K562 (cell line): Measurements from ENCODE around the gene ATP5PO. TPM values are rescaled to one million over a fixed set of nuclear protein-coding genes. Genes with fewer than 3 reads are reported as not detected.

Experiments
- ATAC-seq: fragments of 200-7000 bp; cut with Tn5 transposase; 3 replicates; pipeline ENCODE4 v1.9.1; 2020; ENCODE audit warnings: moderate library complexity
- BruUV-seq: library from RNA; stranded (reverse); fragments of 400-500 nt; replicated peaks from 2 replicates; lab custom pipeline; 2021; lab: Mats Ljungman, UMichigan
- CTCF ChIA-PET: fragments of 300-600 bp; formaldehyde crosslinking; extraction: SDS; loops from one replicate; lab custom pipeline; 2021; ENCODE audit warnings: low intra/inter-chr PET ratio; lab: Yijun Ruan, JAX
- POLR2A ChIA-PET: fragments of 300-600, 350-650 bp; sonication (Branson Sonifier 250); formaldehyde crosslinking; extraction: SDS; loops from one replicate; lab custom pipeline; 2021; ENCODE audit warnings: antibody characterized with exemption, inconsistent platforms; lab: Yijun Ruan, JAX
- DNase-seq, 4 experiments: peaks; one replicate each; pipeline versions ENCODE4 v3.0.0 to v3.0.0-alpha.2; 2011 to 2018; ENCODE audit warnings: low spot score in 3 of 4, mixed read lengths in 3 of 4; ENCODE audit errors: extremely low read depth in 1 of 4
- FAIRE-seq: peaks from 2 replicates; lab custom pipeline; 2011; peaks lifted over from hg19 to GRCh38; lab: Jason Lieb, UNC
- H2AFZ ChIP-seq: 2 replicates; pipeline ENCODE4 v1.6.0; 2011; ENCODE audit warnings: low read depth, low read length, control low read depth, inconsistent platforms
- H3K27ac ChIP-seq: fragments of 200-600 bp; 3 replicates; pipeline ENCODE4 v1.8.0; 2011; ENCODE audit warnings: low read depth, mild to moderate bottlenecking, control low read depth, inconsistent platforms, low read length, moderate library complexity, mixed read lengths; ENCODE audit errors: extremely low read depth
- H3K27me3 ChIP-seq, 2 experiments: fragments of 300-600 bp in 1 of 2; 2 replicates in 1 of 2; 3 replicates in 1 of 2; pipeline versions ENCODE4 v1.6.0 to v1.8.0; 2011; ENCODE audit warnings: inconsistent platforms in 2 of 2, low read length in 2 of 2, mild to moderate bottlenecking in 1 of 2, mixed read lengths in 1 of 2, moderate library complexity in 1 of 2; ENCODE audit not compliant: control insufficient read depth in 2 of 2, insufficient read depth in 2 of 2
- H3K36me3 ChIP-seq: fragments of 300-600 bp; 3 replicates; pipeline ENCODE4 v1.8.0; 2011; ENCODE audit warnings: mild to moderate bottlenecking, low read length, inconsistent platforms; ENCODE audit not compliant: control insufficient read depth, insufficient read depth
- H3K4me1 ChIP-seq, 2 experiments: fragments of 200-600 bp in 1 of 2; replicated peaks in 1 of 2; 2 replicates in 1 of 2; 3 replicates in 1 of 2; pipeline versions ENCODE4 v1.5.1 to v1.8.0; 2011; ENCODE audit warnings: inconsistent platforms in 2 of 2, low read length in 2 of 2, mild to moderate bottlenecking in 1 of 2, mixed read lengths in 1 of 2, moderate library complexity in 1 of 2; ENCODE audit not compliant: control insufficient read depth in 2 of 2, insufficient read depth in 2 of 2
- H3K4me2 ChIP-seq: 2 replicates; pipeline ENCODE4 v1.6.1; 2011; ENCODE audit warnings: low read length, control low read depth, inconsistent platforms, mixed read lengths; ENCODE audit not compliant: insufficient read depth
- H3K4me3 ChIP-seq: fragments of 200-600 bp; sonication (generic), shearing (Covaris generic); 2 replicates; pipeline ENCODE4 v1.5.1; 2016; ENCODE audit warnings: control low read depth, inconsistent platforms
- H3K79me2 ChIP-seq: fragments of 200-600 bp; 3 replicates; pipeline ENCODE4 v1.8.0; 2011; ENCODE audit warnings: low read length, inconsistent platforms; ENCODE audit not compliant: control insufficient read depth, insufficient read depth
- H3K9ac ChIP-seq, 2 experiments: 2 replicates each; pipeline versions ENCODE4 v1.6.0 to v1.6.1; 2011; ENCODE audit warnings: low read depth in 2 of 2, low read length in 2 of 2, control low read depth in 1 of 2, inconsistent platforms in 1 of 2, mild to moderate bottlenecking in 1 of 2, mixed read lengths in 1 of 2; ENCODE audit not compliant: insufficient read depth in 1 of 2
- H3K9me1 ChIP-seq: one replicate; pipeline ENCODE4 v1.6.0; 2011; ENCODE audit warnings: inconsistent platforms, mild to moderate bottlenecking, low read length, moderate library complexity; ENCODE audit not compliant: control insufficient read depth, insufficient read depth
- H3K9me3 ChIP-seq: replicated peaks from 2 replicates; pipeline ENCODE4 v1.5.1; 2011; ENCODE audit warnings: low read depth, low read length, inconsistent platforms; ENCODE audit not compliant: control insufficient read depth, insufficient read depth
- H4K20me1 ChIP-seq: replicated peaks from 2 replicates; pipeline ENCODE4 v1.6.1; 2011; ENCODE audit warnings: low read length, inconsistent platforms, mixed read lengths; ENCODE audit not compliant: control insufficient read depth, insufficient read depth
- ATF3 ChIP-seq, 2 experiments: fragments of 450-650 bp in 1 of 2; sonication (generic) in 1 of 2; formaldehyde crosslinking in 1 of 2; IDR thresholded peaks in 1 of 2; conservative IDR thresholded peaks in 1 of 2; 2 replicates each; pipeline versions ENCODE4 v1.6.1 to v1.8.1; 2016 to 2023; ENCODE audit warnings: mild to moderate bottlenecking in 2 of 2, moderate library complexity in 2 of 2, inconsistent platforms in 1 of 2, missing genetic modification reagents in 1 of 2
- CTBP1 ChIP-seq: fragments of 450-650 bp; IDR thresholded peaks from 2 replicates; pipeline ENCODE4 v1.6.1; 2016; ENCODE audit warnings: borderline replicate concordance
- FOSL1 ChIP-seq: fragments of 200-800 bp; sonication (Bioruptor generic); conservative IDR thresholded peaks from 2 replicates; pipeline ENCODE4 v1.6.1; 2016; ENCODE audit warnings: missing genetic modification characterization, missing compliant biosample characterization
- FOXA3 ChIP-seq, 2 experiments: fragments of 450-650 bp in 1 of 2; sonication (generic) in 1 of 2; formaldehyde crosslinking; IDR thresholded peaks in 1 of 2; conservative IDR thresholded peaks in 1 of 2; 2 replicates each; pipeline versions ENCODE4 v1.4.0 to v1.8.0; 2020 to 2022; ENCODE audit warnings: mild to moderate bottlenecking in 2 of 2, missing genetic modification reagents in 1 of 2
- JUN ChIP-seq, 2 experiments: sonication (generic) in 1 of 2; formaldehyde crosslinking in 1 of 2; IDR thresholded peaks; 2 replicates each; pipeline versions ENCODE4 v1.6.1 to v1.8.0; 2012 to 2022; ENCODE audit warnings: borderline replicate concordance in 2 of 2, mild to moderate bottlenecking in 2 of 2, improper control_type of control experiment in 1 of 2, low read depth in 1 of 2, low read length in 1 of 2, missing genetic modification reagents in 1 of 2
- JUND ChIP-seq, 2 experiments: IDR thresholded peaks; 2 replicates in 1 of 2; 3 replicates in 1 of 2; pipeline ENCODE4 v1.6.1; 2011; ENCODE audit warnings: borderline replicate concordance in 2 of 2, low read depth in 2 of 2, low read length in 2 of 2, improper control_type of control experiment in 1 of 2, missing biosample characterization in 1 of 2, missing genetic modification characterization in 1 of 2, missing genetic modification reagents in 1 of 2
- MEIS2 ChIP-seq: fragments of 450-650 bp; IDR thresholded peaks from 2 replicates; pipeline ENCODE4 v1.6.1; 2014; ENCODE audit warnings: mild to moderate bottlenecking; ENCODE audit not compliant: partially characterized antibody
- MTA2 ChIP-seq: fragments of 450-650 bp; IDR thresholded peaks from 2 replicates; pipeline ENCODE4 v1.6.1; 2016; ENCODE audit warnings: low read depth
- NFE2 ChIP-seq: IDR thresholded peaks from 2 replicates; pipeline ENCODE4 v1.6.1; 2014; ENCODE audit warnings: antibody characterized with exemption, low read depth
- ZNF134 ChIP-seq: fragments of 250-450 bp; sonication (Bioruptor Pico); conservative IDR thresholded peaks from 2 replicates; pipeline ENCODE4 v1.4.0; 2020
- WGBS: fragments of 100-300 bp; shearing (Covaris generic); methylation state at CpG from one replicate; pipeline ENCODE4 v1.1.6; 2016; ENCODE audit warnings: low coverage, mixed read lengths; ENCODE audit not compliant: insufficient coverage; ENCODE audit errors: missing lambda C conversion rate; 5-methylcytosine and 5-hydroxymethylcytosine counted together
- in situ Hi-C: fragments of 300-500 bp; cut with MboI; formaldehyde crosslinking; loops from 4 replicates; pipeline ENCODE4 v1.15.0; 2018; ENCODE audit warnings: inconsistent platforms, mixed read lengths
- intact Hi-C: fragments of 100-400 bp; cut with micrococcal nuclease; formaldehyde crosslinking; loops from 2 replicates; pipeline ENCODE4 v1.14.2; 2022
- polyA plus RNA-seq, 8 experiments: library from polyadenylated mRNA; depleted of rRNA in 4 of 8; stranded (reverse) in 5 of 8; unstranded in 3 of 8; fragments of >200 nt; fragmentation: Nextera tagmentation in 2 of 8; fragmentation: Illumina TruSeq in 1 of 8; extraction: Ambion mirVana in 2 of 8; extraction: Trizol in 1 of 8; gene quantifications; 2 replicates each; pipeline versions ENCODE4 v1.2.1 to v1.2.3, GENCODE V29; 2011 to 2014; ENCODE audit warnings: inconsistent platforms in 1 of 8, missing spikeins in 1 of 8
- total RNA-seq, 7 experiments: library from RNA; depleted of rRNA in 6 of 7; stranded (reverse); fragments of >200 nt in 6 of 7; fragmentation: Illumina TruSeq in 2 of 7; extraction: Trizol in 2 of 7; gene quantifications; 2 replicates each; pipeline versions ENCODE4 v1.2.1 to v1.2.3, GENCODE V29; 2011 to 2021; ENCODE audit warnings: low replicate concordance in 1 of 7

Gene ATP5PO
- total and polyA plus RNA-seq, 9 of the 15 experiments (the other 6 are each of a cell fraction or from before 2014, with no cell fraction given): 367 to 2,722 (median 808) TPM

GRCh38 chr21:33854604-33855003 is 61.0 kb downstream of the ATP5PO start:
- H3K27me3 ChIP-seq: peaks cover 55 to 76% of the 10 kb centered on the region in 2 experiments
- BruUV-seq: no TSS peak
- FAIRE-seq: no peak
- intact Hi-C loops: no loop called here
- ATAC-seq: no peak
- H3K9me3 ChIP-seq: no peaks in the 10 kb centered on the region
- no peaks in the 10 kb centered on the region for H3K36me3 ChIP-seq
- ChIA-PET CTCF (no interaction called here), POLR2A (interaction anchor here (0.6 to 1.2 kb wide), 3 partner anchors 11 to 340 kb away, joined by 3 read pairs; no protein-coding TSS in a partner anchor)
- no peak overlapping the region for H3K27ac ChIP-seq
- H2AFZ ChIP-seq: no peak overlapping the region
- no peaks in the 10 kb centered on the region for H3K79me2 ChIP-seq
- H3K9me1 ChIP-seq: peaks cover 2% of the 10 kb centered on the region
- WGBS: 0% methylated on average over 5 of the region's 5 CpGs
- peaks cover 0 to 4% of the 10 kb centered on the region in 2 experiments; a peak in 2 of 5 replicates for H3K4me1 ChIP-seq
- peaks cover 8% of the 10 kb centered on the region for H4K20me1 ChIP-seq
- no peak overlapping the region for H3K9ac ChIP-seq
- H3K4me2 ChIP-seq: no peak overlapping the region
- peak in 1 of 4 experiments; percentile 24 for DNase-seq
- TF ChIP-seq ATF3 (IDR thresholded peaks at IDR 0.05): peak; percentile 72
- TF ChIP-seq ATF3 (CRISPR knock-in tag; conservative IDR thresholded peaks at IDR 0.05): no peak
- peak; percentile 74 for TF ChIP-seq FOSL1 (tag)
- no peak for TF ChIP-seq ZNF134 (CRISPR knock-in tag)
- no peak for TF ChIP-seq CTBP1
- TF ChIP-seq MEIS2: peak; percentile 5
- TF ChIP-seq MTA2: no peak
- TF ChIP-seq JUND (IDR thresholded peaks at IDR 0.05; ENCODE audit: borderline replicate concordance, low read depth, low read length): peak; percentile 84
- peak; percentile 83; the same call in 2 of the 3 replicates for TF ChIP-seq JUND (tag; IDR thresholded peaks at IDR 0.05; ENCODE audit: borderline replicate concordance, low read depth, low read length)
- 0 out of 2 replicates have a peak, but pooled peaks have one; percentile 5 for TF ChIP-seq NFE2
- 0 out of 4 replicates have a peak, but pooled peaks of 1 of the 2 experiments have one; percentile 33 for TF ChIP-seq FOXA3 (CRISPR knock-in tag; conservative IDR thresholded peaks at IDR 0.05 in 1 of 2, IDR thresholded peaks at IDR 0.05 in 1 of 2)
- peak; percentile 67; the same call in 1 of the 2 replicates for TF ChIP-seq JUN (IDR thresholded peaks at IDR 0.05; ENCODE audit: borderline replicate concordance, low read depth, low read length)
- no peak for TF ChIP-seq JUN (CRISPR knock-in tag; IDR thresholded peaks at IDR 0.05; ENCODE audit: borderline replicate concordance)
- TF ChIP-seq, all 486 proteins: peak for 7
- no peak overlapping the region for H3K4me3 ChIP-seq
- in situ Hi-C loops: no loop called here
